ENCODE data around the gene SPSB3. TPM values are rescaled to one million over a fixed set of nuclear protein-coding genes. Genes with fewer than 3 reads are reported as not detected.
A peak's percentile ranks its signal among the peaks of the same experiment; 100 is the strongest.

SPSB3 gene
- total RNA-seq, 2 donors from 2014 or later: 28.0 to 28.1 TPM

GRCh38 chr16:1788708-1789100 is 6.3 kb upstream of the SPSB3 start:
- Histone ChIP-seq H3K9me3 (ENCODE audit: control insufficient read depth, low read length) (no peaks in the 10 kb centered on the region), H3K4me1 (ENCODE audit: control insufficient read depth, insufficient read depth, low read length) (no peaks in the 10 kb centered on the region), H3K36me3 (ENCODE audit: control insufficient read depth, insufficient read depth, low read length) (peaks cover 4% of the 10 kb centered on the region), H3K9ac (ENCODE audit: extremely low read depth, low read length, poor library complexity, severe bottlenecking) (no peak overlapping the region), H3K27ac (ENCODE audit: low read depth, low read length) (no peak overlapping the region), H3K4me3 (ENCODE audit: low read length) (no peak overlapping the region), H3K27me3 (ENCODE audit: control insufficient read depth, insufficient read depth, low read length, poor library complexity, severe bottlenecking) (no peaks in the 10 kb centered on the region)
- no peaks in the 10 kb centered on the region for H3K9me3 Mint-ChIP-seq
- H3K4me3 Mint-ChIP-seq: no peak overlapping the region
- no peaks in the 10 kb centered on the region for H3K4me1 Mint-ChIP-seq
- 90 to 95% methylated on average over 10 to 19 of the region's 19 CpGs for WGBS, 2 experiments (ENCODE audit: insufficient coverage in 1 of 2, insufficient read length in 1 of 2)
- H3K27me3 Mint-ChIP-seq (ENCODE audit: insufficient read depth): no peaks in the 10 kb centered on the region
- no peak for TF ChIP-seq CTCF (conservative IDR thresholded peaks at IDR 0.05)
- H3K27ac Mint-ChIP-seq: no peak overlapping the region
- H3K36me3 Mint-ChIP-seq (ENCODE audit: low read depth): peaks cover 13% of the 10 kb centered on the region
- peak; percentile 38 for DNase-seq

- H3K27me3 ChIP-seq (ENCODE audit: control insufficient read depth, insufficient read depth, low read length, poor library complexity, severe bottlenecking): no peaks in the 10 kb centered on the region
- no peak for DNase-seq
- H3K4me3 Mint-ChIP-seq: no peak overlapping the region
- H3K9ac ChIP-seq (ENCODE audit: extremely low read depth, low read length, poor library complexity, severe bottlenecking): no peak overlapping the region
- H3K4me1 ChIP-seq (ENCODE audit: control insufficient read depth, insufficient read depth, low read length): no peaks in the 10 kb centered on the region
- H3K27me3 Mint-ChIP-seq (ENCODE audit: insufficient read depth): no peaks in the 10 kb centered on the region
- H3K36me3 Mint-ChIP-seq (ENCODE audit: low read depth): peaks cover 13% of the 10 kb centered on the region
- WGBS, 2 experiments (ENCODE audit: insufficient coverage in 1 of 2, insufficient read length in 1 of 2): 93 to 96% methylated on average over 28 to 38 of the region's 38 CpGs
- H3K9me3 Mint-ChIP-seq: no peaks in the 10 kb centered on the region
- H3K27ac Mint-ChIP-seq: no peak overlapping the region
- TF ChIP-seq CTCF (conservative IDR thresholded peaks at IDR 0.05): no peak
- no peaks in the 10 kb centered on the region for H3K9me3 ChIP-seq (ENCODE audit: control insufficient read depth, low read length)
- H3K4me1 Mint-ChIP-seq: peaks cover 3% of the 10 kb centered on the region
- peaks cover 4% of the 10 kb centered on the region for H3K36me3 ChIP-seq (ENCODE audit: control insufficient read depth, insufficient read depth, low read length)
- H3K27ac ChIP-seq (ENCODE audit: low read depth, low read length): no peak overlapping the region
- H3K4me3 ChIP-seq (ENCODE audit: low read length): no peak overlapping the region
Measured at GRCh38 chr16:1788095-1788707, 5.8 kb upstream of the SPSB3 start.

GRCh38 chr16:1787322-1788094 is 5.1 kb upstream of the SPSB3 start:
- no peak overlapping the region for H3K27ac ChIP-seq (ENCODE audit: low read depth, low read length)
- WGBS, 2 experiments (ENCODE audit: insufficient coverage in 1 of 2, insufficient read length in 1 of 2): 95 to 96% methylated on average over 36 to 44 of the region's 44 CpGs
- no peak overlapping the region for H3K27ac Mint-ChIP-seq
- DNase-seq: no peak
- no peak for TF ChIP-seq CTCF (conservative IDR thresholded peaks at IDR 0.05)
- peaks cover 3% of the 10 kb centered on the region for H3K4me1 Mint-ChIP-seq
- no peaks in the 10 kb centered on the region for H3K4me1 ChIP-seq (ENCODE audit: control insufficient read depth, insufficient read depth, low read length)
- H3K9me3 Mint-ChIP-seq: no peaks in the 10 kb centered on the region
- peaks cover 13% of the 10 kb centered on the region for H3K36me3 Mint-ChIP-seq (ENCODE audit: low read depth)
- H3K36me3 ChIP-seq (ENCODE audit: control insufficient read depth, insufficient read depth, low read length): peaks cover 4% of the 10 kb centered on the region
- H3K9ac ChIP-seq (ENCODE audit: extremely low read depth, low read length, poor library complexity, severe bottlenecking): no peak overlapping the region
- H3K27me3 Mint-ChIP-seq (ENCODE audit: insufficient read depth): no peaks in the 10 kb centered on the region
- H3K4me3 ChIP-seq (ENCODE audit: low read length): no peak overlapping the region
- no peaks in the 10 kb centered on the region for H3K9me3 ChIP-seq (ENCODE audit: control insufficient read depth, low read length)
- no peaks in the 10 kb centered on the region for H3K27me3 ChIP-seq (ENCODE audit: control insufficient read depth, insufficient read depth, low read length, poor library complexity, severe bottlenecking)
- H3K4me3 Mint-ChIP-seq: no peak overlapping the region

All from endodermal cell (in vitro differentiated cells).